GM12892 (cell line): Measurements from ENCODE around the gene ANXA10.
"Not testable (repeated sequence)": the region's sequence is repeated elsewhere in the genome, so short reads cannot be mapped to it uniquely, and the experiment has no call there.

Experiments used
- POLR2A ChIP-seq: IDR thresholded peaks from 2 replicates; pipeline ENCODE4 v1.6.1; 2011; ENCODE audit warnings: low read depth, low read length, control low read depth
- POLR2AphosphoS5 ChIP-seq: IDR thresholded peaks from 2 replicates; pipeline ENCODE4 v1.6.1; 2011; ENCODE audit warnings: low read depth, low read length, control low read depth
- TAF1 ChIP-seq: IDR thresholded peaks from 2 replicates; pipeline ENCODE4 v1.6.1; 2011; ENCODE audit warnings: low read depth, mild to moderate bottlenecking, control low read depth, low read length, borderline replicate concordance

DNA sequence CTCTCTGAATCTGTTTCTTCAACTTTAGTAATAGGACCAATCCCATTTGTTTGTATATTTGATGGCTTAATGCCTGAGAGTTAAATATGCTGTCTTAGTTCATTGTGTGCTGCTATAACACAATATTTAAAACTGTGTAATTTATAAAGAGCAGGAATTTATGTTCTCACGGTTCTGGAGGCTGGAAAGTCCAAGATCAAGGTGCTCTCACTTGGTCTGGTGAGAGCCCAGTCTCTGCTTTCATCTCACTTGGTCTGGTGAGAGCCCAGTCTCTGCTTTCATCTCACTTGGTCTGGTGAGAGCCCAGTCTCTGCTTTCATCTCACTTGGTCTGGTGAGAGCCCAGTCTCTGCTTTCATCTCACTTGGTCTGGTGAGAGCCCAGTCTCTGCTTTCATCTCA lies 20.7 kb downstream of the ANXA10 start:
- TF ChIP-seq POLR2A, POLR2AphosphoS5, TAF1: not testable (repeated sequence)
